ENCODE measurements around the gene TANC1.

Gene TANC1

GRCh38 chr2:159230145-159230877 lies 261.9 kb downstream of the TANC1 start:
- TF ChIP-seq SIN3A (IDR thresholded peaks at IDR 0.05; ENCODE audit: borderline replicate concordance, insufficient read depth, low read length) = no peak

GRCh38 chr2:159232456-159233170 lies 264.2 kb downstream of the TANC1 start:
- TF ChIP-seq FOXP2 (optimal IDR thresholded peaks at IDR 0.05; ENCODE audit: borderline replicate concordance, extremely low read depth, extremely low read length, insufficient read depth) (no peak), SIN3A (IDR thresholded peaks at IDR 0.05; ENCODE audit: borderline replicate concordance, insufficient read depth, low read length) (no peak), POLR2AphosphoS5 (IDR thresholded peaks at IDR 0.05; ENCODE audit: low read depth, low read length) (no peak), TAF1 (IDR thresholded peaks at IDR 0.05; ENCODE audit: borderline replicate concordance, insufficient read depth, low read length) (no peak), REST (IDR thresholded peaks at IDR 0.05; ENCODE audit: insufficient read depth in 1 of 2, low read depth in 2 of 2, low read length in 2 of 2) (no peak)

- no peak for TF ChIP-seq POLR2AphosphoS5 (IDR thresholded peaks at IDR 0.05; ENCODE audit: low read depth, low read length)
Measured at GRCh38 chr2:159234868-159235267, 266.4 kb downstream of the TANC1 start.

GRCh38 chr2:159243529-159243928 lies 275.1 kb downstream of the TANC1 start:
- TF ChIP-seq POLR2AphosphoS5 (IDR thresholded peaks at IDR 0.05; ENCODE audit: low read depth, low read length) = no peak
- no peak for TF ChIP-seq REST (IDR thresholded peaks at IDR 0.05; ENCODE audit: insufficient read depth in 1 of 2, low read depth in 2 of 2, low read length in 2 of 2)
- no peak for TF ChIP-seq SIN3A (IDR thresholded peaks at IDR 0.05; ENCODE audit: borderline replicate concordance, insufficient read depth, low read length)
- TF ChIP-seq FOXP2 (optimal IDR thresholded peaks at IDR 0.05; ENCODE audit: borderline replicate concordance, extremely low read depth, extremely low read length, insufficient read depth) = no peak
- TF ChIP-seq TAF1 (IDR thresholded peaks at IDR 0.05; ENCODE audit: borderline replicate concordance, insufficient read depth, low read length) = no peak

- no peak for TF ChIP-seq SIN3A (IDR thresholded peaks at IDR 0.05; ENCODE audit: borderline replicate concordance, insufficient read depth, low read length)
- TF ChIP-seq TAF1 (IDR thresholded peaks at IDR 0.05; ENCODE audit: borderline replicate concordance, insufficient read depth, low read length) = no peak
- TF ChIP-seq FOXP2 (optimal IDR thresholded peaks at IDR 0.05; ENCODE audit: borderline replicate concordance, extremely low read depth, extremely low read length, insufficient read depth) = no peak
- TF ChIP-seq REST (IDR thresholded peaks at IDR 0.05; ENCODE audit: insufficient read depth in 1 of 2, low read depth in 2 of 2, low read length in 2 of 2) = no peak
- no peak for TF ChIP-seq POLR2AphosphoS5 (IDR thresholded peaks at IDR 0.05; ENCODE audit: low read depth, low read length)
Measured at GRCh38 chr2:159246325-159246988, 278.0 kb downstream of the TANC1 start.

All from PFSK-1 (cell line).